ENCODE measurements around the gene RAVER1.
A peak's percentile ranks its signal among the peaks of the same experiment; 100 is the strongest.

Gene RAVER1

GRCh38 chr19:10286803-10287737 lies 46.3 kb downstream of the RAVER1 start, which contains the start of gene ICAM4:
TSS of gene ICAM4 (plus strand) at chr19:10286955. CDS start at chr19:10287013, 58 bp downstream.
- Histone ChIP-seq H4K20me1 (ENCODE audit: insufficient read depth, low read length) (no peaks in the 10 kb centered on the region), H3K36me3 (ENCODE audit: insufficient read depth, low read length) (peaks cover 17% of the 10 kb centered on the region), H3K27ac (ENCODE audit: low read length) (peak within 1 kb of the TSS; percentile 68), H3K4me2 (ENCODE audit: insufficient read depth, low read length) (peak within 1 kb of the TSS; percentile 70), H3K79me2 (ENCODE audit: insufficient read depth, low read length) (no peaks in the 10 kb centered on the region), H3K9ac (ENCODE audit: low read depth, low read length) (peak within 1 kb of the TSS; percentile 51), H3K4me3 (ENCODE audit: low read depth in 1 of 2, low read length in 2 of 2) (peak within 1 kb of the TSS; percentile 8 to 52; a peak in 3 of 4 replicates), H3K4me1 (ENCODE audit: insufficient read depth, low read length) (peaks cover 23% of the 10 kb centered on the region), H3K9me3 (ENCODE audit: insufficient read depth, low read length, severe bottlenecking) (no peaks in the 10 kb centered on the region), H2AFZ (ENCODE audit: low read depth, low read length) (peak within 1 kb of the TSS; percentile 71), H3K27me3 (ENCODE audit: insufficient read depth, low read length, poor library complexity) (no peaks in the 10 kb centered on the region)
- peak; percentile 67 for DNase-seq
- TF ChIP-seq EZH2 (IDR thresholded peaks at IDR 0.05; ENCODE audit: borderline replicate concordance, low read depth, low read length, severe bottlenecking) (no peak), CTCF (IDR thresholded peaks at IDR 0.05; ENCODE audit: borderline replicate concordance, extremely low read depth, low read length, poor library complexity, severe bottlenecking) (no peak)
- peak; percentile 91 for ATAC-seq (ENCODE audit: insufficient read depth, low read depth)

GRCh38 chr19:10285393-10285792 lies 47.9 kb downstream of the RAVER1 start:
- Histone ChIP-seq H3K9me3 (ENCODE audit: insufficient read depth, low read length, severe bottlenecking) (no peaks in the 10 kb centered on the region), H3K79me2 (ENCODE audit: insufficient read depth, low read length) (no peaks in the 10 kb centered on the region), H3K4me3 (ENCODE audit: low read depth in 1 of 2, low read length in 2 of 2) (no peak overlapping the region), H3K4me1 (ENCODE audit: insufficient read depth, low read length) (peaks cover 23% of the 10 kb centered on the region), H3K4me2 (ENCODE audit: insufficient read depth, low read length) (no peak overlapping the region), H3K27me3 (ENCODE audit: insufficient read depth, low read length, poor library complexity) (no peaks in the 10 kb centered on the region), H3K9ac (ENCODE audit: low read depth, low read length) (no peak overlapping the region), H4K20me1 (ENCODE audit: insufficient read depth, low read length) (no peaks in the 10 kb centered on the region), H3K36me3 (ENCODE audit: insufficient read depth, low read length) (peaks cover 17% of the 10 kb centered on the region), H3K27ac (ENCODE audit: low read length) (no peak overlapping the region), H2AFZ (ENCODE audit: low read depth, low read length) (no peak overlapping the region)
- DNase-seq, result no peak
- no peak for TF ChIP-seq EZH2 (IDR thresholded peaks at IDR 0.05; ENCODE audit: borderline replicate concordance, low read depth, low read length, severe bottlenecking)
- TF ChIP-seq CTCF (IDR thresholded peaks at IDR 0.05; ENCODE audit: borderline replicate concordance, extremely low read depth, low read length, poor library complexity, severe bottlenecking), result no peak
- no peak for ATAC-seq (ENCODE audit: insufficient read depth, low read depth)

- Histone ChIP-seq H2AFZ (ENCODE audit: low read depth, low read length) (no peak overlapping the region), H3K4me3 (ENCODE audit: low read depth in 1 of 2, low read length in 2 of 2) (no peak overlapping the region), H3K79me2 (ENCODE audit: insufficient read depth, low read length) (no peaks in the 10 kb centered on the region), H3K36me3 (ENCODE audit: insufficient read depth, low read length) (peaks cover 17% of the 10 kb centered on the region), H3K27ac (ENCODE audit: low read length) (no peak overlapping the region), H3K9me3 (ENCODE audit: insufficient read depth, low read length, severe bottlenecking) (no peaks in the 10 kb centered on the region), H3K4me2 (ENCODE audit: insufficient read depth, low read length) (no peak overlapping the region), H3K9ac (ENCODE audit: low read depth, low read length) (no peak overlapping the region), H3K4me1 (ENCODE audit: insufficient read depth, low read length) (peaks cover 23% of the 10 kb centered on the region), H3K27me3 (ENCODE audit: insufficient read depth, low read length, poor library complexity) (no peaks in the 10 kb centered on the region), H4K20me1 (ENCODE audit: insufficient read depth, low read length) (no peaks in the 10 kb centered on the region)
- no peak for TF ChIP-seq CTCF (IDR thresholded peaks at IDR 0.05; ENCODE audit: borderline replicate concordance, extremely low read depth, low read length, poor library complexity, severe bottlenecking)
- TF ChIP-seq EZH2 (IDR thresholded peaks at IDR 0.05; ENCODE audit: borderline replicate concordance, low read depth, low read length, severe bottlenecking), result no peak
- no peak for ATAC-seq (ENCODE audit: insufficient read depth, low read depth)
- no peak for DNase-seq
These were observed 48.4 kb downstream of the RAVER1 start for GRCh38 chr19:10284960-10285278.
